RWPE2 (cell line): ENCODE data around the gene MIOX.

Experiments used
- ATAC-seq: fragments of 200-7000 bp; cut with Tn5 transposase; 3 replicates; pipeline ENCODE4 v1.9.1; 2021; ENCODE audit warnings: low read depth
- DNase-seq: peaks from one replicate; pipeline ENCODE4 v3.0.0-alpha.2; 2020; ENCODE audit warnings: low spot score
- H3K27ac ChIP-seq: fragments of 450-650 bp; 2 replicates; pipeline ENCODE4 v1.5.1; 2017; ENCODE audit warnings: mild to moderate bottlenecking; ENCODE audit not compliant: poor library complexity, severe bottlenecking
- H3K27me3 ChIP-seq: fragments of 250-450 bp; sonication (Bioruptor Pico); 2 replicates; pipeline ENCODE4 v1.5.1; 2021; ENCODE audit warnings: mild to moderate bottlenecking, moderate library complexity; ENCODE audit not compliant: insufficient read depth, poor library complexity, severe bottlenecking
- H3K36me3 ChIP-seq: fragments of 250-450 bp; sonication (Bioruptor Pico); 2 replicates; pipeline ENCODE4 v1.5.1; 2020; ENCODE audit warnings: low read depth, mild to moderate bottlenecking, moderate library complexity
- H3K4me1 ChIP-seq: fragments of 250-450 bp; sonication (Bioruptor Pico); 2 replicates; pipeline ENCODE4 v1.5.1; 2021; ENCODE audit warnings: mild to moderate bottlenecking, moderate library complexity; ENCODE audit not compliant: insufficient read depth, poor library complexity, severe bottlenecking
- H3K4me3 ChIP-seq: fragments of 250-450 bp; sonication (Bioruptor Pico); 2 replicates; pipeline ENCODE4 v1.5.1; 2021; ENCODE audit warnings: mild to moderate bottlenecking, moderate library complexity; ENCODE audit not compliant: severe bottlenecking
- H3K9me3 ChIP-seq: fragments of 250-450 bp; sonication (Bioruptor Pico); 2 replicates; pipeline ENCODE4 v1.5.1; 2021; ENCODE audit warnings: mild to moderate bottlenecking, moderate library complexity; ENCODE audit not compliant: severe bottlenecking
- TF ChIP-seq, protein P1 (sequence below): fragments of 450-650 bp; IDR thresholded peaks from one replicate; pipeline ENCODE4 v1.5.1; 2017; ENCODE audit warnings: mild to moderate bottlenecking, moderate library complexity; ENCODE audit not compliant: poor library complexity, severe bottlenecking

MIOX gene

DNA sequence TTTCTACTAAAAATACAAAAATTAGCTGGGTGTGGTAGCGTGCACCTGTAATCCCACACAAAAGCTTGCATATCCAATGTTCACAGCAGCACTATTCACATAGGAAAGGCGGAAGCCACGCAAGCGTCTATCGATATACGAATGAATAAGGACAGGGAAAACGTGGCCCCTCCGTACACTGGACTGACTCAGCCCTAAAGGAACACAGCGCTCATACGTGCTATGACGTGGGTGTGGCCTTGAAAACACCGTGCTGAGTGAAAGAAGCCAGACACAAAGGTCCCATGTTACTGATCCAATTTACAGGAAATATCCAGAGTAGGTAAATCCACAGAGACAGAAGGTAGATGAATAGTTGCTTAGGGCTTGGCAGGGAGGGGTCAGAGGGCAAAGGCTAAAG lies 13.8 kb downstream of the MIOX start:
- no peak for ATAC-seq

DNA sequence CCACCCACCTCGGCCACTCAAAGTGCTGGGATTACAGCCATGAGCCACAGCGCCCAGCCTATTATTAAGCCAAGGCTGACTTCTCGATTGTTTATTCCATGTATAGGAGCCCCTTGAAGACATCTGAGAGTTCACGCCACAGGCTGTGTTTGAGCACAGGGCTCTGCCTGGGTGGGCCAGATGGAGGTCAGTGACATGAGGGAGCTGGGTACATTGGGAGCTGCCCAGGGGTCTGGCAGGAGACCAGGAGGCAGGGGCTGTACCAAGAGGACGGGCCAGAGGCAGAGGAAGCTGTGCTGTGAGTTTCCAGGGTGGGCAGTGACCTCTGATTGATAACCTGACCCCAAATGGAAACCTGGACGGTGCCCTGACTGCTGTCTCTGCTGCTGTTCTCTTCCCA lies 15.4 kb downstream of the MIOX start:
- Histone ChIP-seq H3K27me3 (no peaks in the 10 kb centered on the region), H3K4me3 (no peak overlapping the region), H3K36me3 (peaks cover 17% of the 10 kb centered on the region), H3K27ac (no peak overlapping the region), H3K4me1 (no peaks in the 10 kb centered on the region), H3K9me3 (no peaks in the 10 kb centered on the region)
- TF ChIP-seq, protein P1, sequence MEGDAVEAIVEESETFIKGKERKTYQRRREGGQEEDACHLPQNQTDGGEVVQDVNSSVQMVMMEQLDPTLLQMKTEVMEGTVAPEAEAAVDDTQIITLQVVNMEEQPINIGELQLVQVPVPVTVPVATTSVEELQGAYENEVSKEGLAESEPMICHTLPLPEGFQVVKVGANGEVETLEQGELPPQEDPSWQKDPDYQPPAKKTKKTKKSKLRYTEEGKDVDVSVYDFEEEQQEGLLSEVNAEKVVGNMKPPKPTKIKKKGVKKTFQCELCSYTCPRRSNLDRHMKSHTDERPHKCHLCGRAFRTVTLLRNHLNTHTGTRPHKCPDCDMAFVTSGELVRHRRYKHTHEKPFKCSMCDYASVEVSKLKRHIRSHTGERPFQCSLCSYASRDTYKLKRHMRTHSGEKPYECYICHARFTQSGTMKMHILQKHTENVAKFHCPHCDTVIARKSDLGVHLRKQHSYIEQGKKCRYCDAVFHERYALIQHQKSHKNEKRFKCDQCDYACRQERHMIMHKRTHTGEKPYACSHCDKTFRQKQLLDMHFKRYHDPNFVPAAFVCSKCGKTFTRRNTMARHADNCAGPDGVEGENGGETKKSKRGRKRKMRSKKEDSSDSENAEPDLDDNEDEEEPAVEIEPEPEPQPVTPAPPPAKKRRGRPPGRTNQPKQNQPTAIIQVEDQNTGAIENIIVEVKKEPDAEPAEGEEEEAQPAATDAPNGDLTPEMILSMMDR: no peak
- DNase-seq (no peak), ATAC-seq (no peak)

More for the DNA sequence above, 13.8 kb downstream of the MIOX start:
- H3K9me3 ChIP-seq: no peaks in the 10 kb centered on the region
- TF ChIP-seq, protein P1: no peak
- DNase-seq: no peak
- no peaks in the 10 kb centered on the region for H3K27me3 ChIP-seq
- H3K4me3 ChIP-seq: no peak overlapping the region
- H3K27ac ChIP-seq: no peak overlapping the region
- H3K4me1 ChIP-seq: no peaks in the 10 kb centered on the region
- peaks cover 12% of the 10 kb centered on the region for H3K36me3 ChIP-seq

DNA sequence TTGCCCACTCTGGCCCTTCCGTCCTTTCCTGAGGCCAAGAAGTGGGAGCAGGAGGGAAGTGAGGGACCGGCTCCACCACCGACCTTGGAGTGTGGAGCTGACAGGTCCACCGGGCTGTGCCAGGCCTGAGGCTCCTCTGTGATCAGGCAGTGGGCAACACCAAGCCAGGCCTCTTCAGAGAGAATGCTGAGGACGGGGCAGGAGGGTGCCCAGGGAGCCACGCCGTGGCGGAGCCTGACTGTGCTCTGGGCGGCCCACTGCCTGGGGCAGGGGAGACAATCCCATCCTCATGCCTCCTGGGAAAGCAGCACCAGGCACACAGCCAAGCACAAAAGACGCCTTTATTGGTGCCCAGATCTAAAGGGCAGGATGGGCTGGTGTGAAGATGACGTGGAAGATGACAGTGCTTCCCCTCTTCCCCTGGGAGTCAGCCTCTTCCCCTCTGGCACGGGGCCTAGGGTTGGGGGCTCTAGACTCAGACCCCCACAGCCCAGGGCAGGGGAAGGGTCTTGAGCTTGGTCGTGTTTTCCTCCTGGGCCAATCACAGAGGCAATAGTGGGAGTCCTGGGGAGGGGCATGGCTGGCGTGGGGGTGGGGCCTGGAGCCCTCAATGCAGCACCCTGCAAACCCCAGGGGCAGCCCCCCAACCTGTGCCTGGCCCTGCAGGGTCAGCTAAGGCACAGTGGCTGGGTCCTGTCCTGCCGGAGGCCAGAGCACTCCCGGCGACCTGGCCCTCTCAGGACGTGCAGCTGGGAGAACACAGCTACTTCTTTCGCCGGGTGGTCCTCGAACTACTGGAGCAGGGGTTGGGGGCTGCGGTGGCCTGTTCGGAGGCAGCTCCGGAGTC lies 16.2 kb downstream of the MIOX start:
- TF ChIP-seq, protein P1: no peak
- H3K4me1 ChIP-seq: no peaks in the 10 kb centered on the region
- no peak overlapping the region for H3K4me3 ChIP-seq
- ATAC-seq (no peak), DNase-seq (peak; percentile 63)
- H3K27ac ChIP-seq: no peak overlapping the region
- H3K36me3 ChIP-seq: peaks cover 17% of the 10 kb centered on the region
- no peaks in the 10 kb centered on the region for H3K27me3 ChIP-seq
- no peaks in the 10 kb centered on the region for H3K9me3 ChIP-seq

DNA sequence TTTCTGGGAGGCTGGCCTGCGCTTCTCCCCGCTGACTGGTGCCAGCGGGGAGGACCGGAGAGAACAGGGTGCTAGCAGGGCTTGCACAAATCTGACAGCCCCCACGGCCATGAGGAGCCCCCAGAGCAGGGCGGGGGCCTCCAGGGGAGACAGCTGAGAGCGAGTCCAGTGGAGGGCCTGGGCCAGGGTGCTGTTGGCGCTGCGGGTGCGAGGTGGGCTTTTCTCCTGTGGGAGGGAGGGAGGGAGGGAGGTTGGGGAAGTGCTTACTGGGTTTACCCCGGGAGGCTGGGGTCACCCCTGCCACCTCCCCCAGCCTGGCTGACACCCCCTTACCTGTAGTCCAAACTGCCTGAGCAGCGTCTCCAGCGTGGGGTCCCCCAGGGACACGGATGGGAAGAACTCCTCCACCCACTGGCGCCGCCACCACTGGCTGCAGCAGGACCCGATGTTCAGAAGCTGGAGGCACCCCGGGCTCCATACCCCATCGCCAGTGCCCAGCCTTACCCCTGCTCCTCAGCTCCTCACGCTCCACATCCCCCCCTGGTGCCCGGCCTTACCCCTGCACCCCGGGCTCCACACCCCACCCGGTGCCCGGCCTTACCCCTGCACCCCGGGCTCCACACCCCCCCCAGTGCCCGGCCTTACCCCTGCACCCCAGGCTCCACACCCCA lies 17.0 kb downstream of the MIOX start:
- Histone ChIP-seq H3K4me1 (no peaks in the 10 kb centered on the region), H3K9me3 (no peaks in the 10 kb centered on the region), H3K36me3 (peaks cover 17% of the 10 kb centered on the region), H3K27me3 (no peaks in the 10 kb centered on the region), H3K4me3 (no peak overlapping the region), H3K27ac (no peak overlapping the region)
- DNase-seq (peak; percentile 61), ATAC-seq (no peak)
- TF ChIP-seq, protein P1: no peak
